SK-N-SH (cell line): ENCODE measurements around the gene RGS17. TPM values are rescaled to one million over a fixed set of nuclear protein-coding genes. Genes with fewer than 3 reads are reported as not detected.

ENCODE experiments used
- CTCF ChIA-PET: fragments of 300-600, 350-600 bp; formaldehyde crosslinking; extraction: SDS; loops from one replicate; lab custom pipeline; 2021; lab: Yijun Ruan, JAX
- POLR2A ChIA-PET: fragments of 350-600 bp; sonication (Branson Sonifier 250); formaldehyde crosslinking; extraction: SDS; loops from one replicate; lab custom pipeline; 2020; ENCODE audit warnings: antibody characterized with exemption, inconsistent platforms; lab: Yijun Ruan, JAX
- DNase-seq: peaks from one replicate; pipeline ENCODE4 v3.0.0; 2012
- H2AFZ ChIP-seq: fragments of 200-600 bp; sonication (generic); 2 replicates; pipeline ENCODE4 v1.8.1; 2016; ENCODE audit warnings: antibody characterized with exemption, mild to moderate bottlenecking, low read depth
- H3F3A ChIP-seq: fragments of 200-600 bp; sonication (generic); replicated peaks from 2 replicates; pipeline ENCODE3; 2016; ENCODE audit warnings: antibody characterized with exemption, mild to moderate bottlenecking; ENCODE audit not compliant: insufficient read depth
- H3K27ac ChIP-seq, 2 experiments: fragments of 200-500 bp in 1 of 2; fragments of 200-600 bp in 1 of 2; sonication (Bioruptor generic) in 1 of 2; sonication (generic), shearing (Covaris generic) in 1 of 2; 2 replicates each; pipeline versions ENCODE4 v1.5.1 to v1.6.1; 2014 to 2016; ENCODE audit warnings: low read depth in 2 of 2, inconsistent platforms in 1 of 2, low read length in 1 of 2, mild to moderate bottlenecking in 1 of 2, mixed read lengths in 1 of 2
- H3K27me3 ChIP-seq: fragments of 200-600 bp; sonication (generic), shearing (Covaris generic); 2 replicates; pipeline ENCODE4 v1.6.1; 2016; ENCODE audit warnings: mixed run types; ENCODE audit not compliant: insufficient read depth
- H3K36me3 ChIP-seq, 2 experiments: fragments of 200-500 bp in 1 of 2; fragments of 200-600 bp in 1 of 2; sonication (Bioruptor generic) in 1 of 2; sonication (generic) in 1 of 2; replicated peaks in 1 of 2; 2 replicates each; pipeline versions ENCODE3 to v1.5.1; 2014 to 2016; ENCODE audit warnings: low read length in 1 of 2, mild to moderate bottlenecking in 1 of 2; ENCODE audit not compliant: insufficient read depth in 2 of 2, control insufficient read depth in 1 of 2
- H3K4me1 ChIP-seq, 2 experiments: fragments of 200-500 bp in 1 of 2; fragments of 200-600 bp in 1 of 2; sonication (Bioruptor generic) in 1 of 2; sonication (generic), shearing (Covaris generic) in 1 of 2; 2 replicates each; pipeline versions ENCODE4 v1.5.1 to v1.6.1; 2014 to 2016; ENCODE audit warnings: low read depth in 1 of 2, low read length in 1 of 2, mixed run types in 1 of 2; ENCODE audit not compliant: insufficient read depth in 2 of 2, control insufficient read depth in 1 of 2
- H3K4me2 ChIP-seq: fragments of 200-600 bp; sonication (generic), shearing (Covaris generic); 2 replicates; pipeline ENCODE4 v1.6.1; 2017; ENCODE audit warnings: mixed run types
- H3K4me3 ChIP-seq, 2 experiments: fragments of 200-500 bp in 1 of 2; fragments of 200-600 bp in 1 of 2; sonication (Bioruptor generic) in 1 of 2; sonication (generic), shearing (Covaris generic) in 1 of 2; 2 replicates each; pipeline versions ENCODE4 v1.5.1 to v1.8.1; 2014 to 2016; ENCODE audit warnings: low read depth in 2 of 2, inconsistent platforms in 1 of 2, low read length in 1 of 2, mild to moderate bottlenecking in 1 of 2, mixed read lengths in 1 of 2, moderate library complexity in 1 of 2
- H3K79me2 ChIP-seq: fragments of 200-600 bp; sonication (generic); 2 replicates; pipeline ENCODE4 v1.8.1; 2017; ENCODE audit warnings: mild to moderate bottlenecking; ENCODE audit not compliant: insufficient read depth
- H3K9ac ChIP-seq: fragments of 200-600 bp; sonication (generic); 2 replicates; pipeline ENCODE4 v1.6.1; 2017; ENCODE audit warnings: mixed run types
- H3K9me2 ChIP-seq: fragments of 200-600 bp; sonication (generic); 2 replicates; pipeline ENCODE4 v1.6.1; 2017; ENCODE audit warnings: mixed run types
- H3K9me3 ChIP-seq: fragments of 200-600 bp; sonication (generic); 2 replicates; pipeline ENCODE4 v1.6.1; 2017; ENCODE audit warnings: mixed run types, mild to moderate bottlenecking, moderate library complexity
- H4K20me1 ChIP-seq: fragments of 200-600 bp; sonication (generic); 2 replicates; pipeline ENCODE4 v1.6.1; 2017; ENCODE audit warnings: mild to moderate bottlenecking, mixed run types; ENCODE audit not compliant: insufficient read depth
- CHD2 ChIP-seq: fragments of 150-350 bp; IDR thresholded peaks from 2 replicates; pipeline ENCODE4 v1.6.1; 2018; ENCODE audit warnings: low read length; ENCODE audit not compliant: partially characterized antibody
- FOXJ3 ChIP-seq: sonication (generic); formaldehyde crosslinking; IDR thresholded peaks from 2 replicates; pipeline ENCODE4 v1.5.1; 2020; ENCODE audit warnings: mild to moderate bottlenecking, missing genetic modification reagents
- FOXM1 ChIP-seq: IDR thresholded peaks from 2 replicates; pipeline ENCODE4 v1.4.0; 2012; ENCODE audit warnings: low read depth, mild to moderate bottlenecking
- GABPA ChIP-seq: IDR thresholded peaks from 2 replicates; pipeline ENCODE4 v1.4.0; 2012; ENCODE audit warnings: low read depth, mild to moderate bottlenecking
- GATA2 ChIP-seq: sonication (generic); formaldehyde crosslinking; IDR thresholded peaks from 2 replicates; pipeline ENCODE4 v1.5.0; 2020; ENCODE audit warnings: mild to moderate bottlenecking, missing genetic modification reagents
- JUND ChIP-seq: IDR thresholded peaks from 2 replicates; pipeline ENCODE4 v1.4.0; 2012
- MAX ChIP-seq: IDR thresholded peaks from 2 replicates; pipeline ENCODE4 v1.4.0; 2012; ENCODE audit warnings: low read depth
- MXI1 ChIP-seq: IDR thresholded peaks from 2 replicates; pipeline ENCODE4 v1.6.1; 2012; ENCODE audit warnings: mild to moderate bottlenecking, low read depth, low read length, improper control_type of control experiment
- NFIC ChIP-seq: IDR thresholded peaks from 2 replicates; pipeline ENCODE4 v1.4.0; 2012; ENCODE audit warnings: borderline replicate concordance
- NRF1 ChIP-seq: IDR thresholded peaks from 2 replicates; pipeline ENCODE4 v1.6.1; 2012; ENCODE audit warnings: low read depth, mild to moderate bottlenecking, low read length
- POLR2AphosphoS5 ChIP-seq: IDR thresholded peaks from 2 replicates; pipeline ENCODE4 v1.6.1; 2012; ENCODE audit warnings: low read depth, low read length
- RAD21 ChIP-seq: IDR thresholded peaks from 2 replicates; pipeline ENCODE4 v1.6.1; 2012; ENCODE audit warnings: mild to moderate bottlenecking, low read length
- RFX5 ChIP-seq: IDR thresholded peaks from 2 replicates; pipeline ENCODE4 v1.6.1; 2012; ENCODE audit warnings: mild to moderate bottlenecking, improper control_type of control experiment, low read length
- SIN3A ChIP-seq: IDR thresholded peaks from 2 replicates; pipeline ENCODE4 v1.6.1; 2012; ENCODE audit warnings: low read depth, mild to moderate bottlenecking, low read length, moderate library complexity, borderline replicate concordance
- SMC3 ChIP-seq: IDR thresholded peaks from 2 replicates; pipeline ENCODE4 v1.6.1; 2012; ENCODE audit warnings: low read depth, low read length, improper control_type of control experiment
- TCF12 ChIP-seq: IDR thresholded peaks from 2 replicates; pipeline ENCODE4 v1.4.0; 2012
- YY1 ChIP-seq: IDR thresholded peaks from 2 replicates; pipeline ENCODE4 v1.4.0; 2012; ENCODE audit warnings: low read depth, mild to moderate bottlenecking
- WGBS: methylation state at CpG from one replicate; pipeline ENCODE4 v1.1.6; 2017; ENCODE audit warnings: low lambda C conversion rate; 5-methylcytosine and 5-hydroxymethylcytosine counted together
- polyA plus RNA-seq, 3 experiments: library from polyadenylated mRNA; depleted of rRNA; stranded (reverse); fragments of >200 nt; gene quantifications; 2 replicates each; pipeline ENCODE4 v1.2.3, GENCODE V29; 2012
- TF ChIP-seq, protein P1 (sequence below): fragments of 150-350 bp; IDR thresholded peaks from 2 replicates; pipeline ENCODE4 v1.6.1; 2016; ENCODE audit warnings: mild to moderate bottlenecking, low read depth, low read length
- TF ChIP-seq, protein P2 (sequence below): IDR thresholded peaks from 2 replicates; pipeline ENCODE4 v1.4.0; 2012; ENCODE audit warnings: low read depth, borderline replicate concordance

Gene RGS17
- polyA plus RNA-seq, 1 of the 3 experiments (the other 2 are of a cell fraction): 1.4 TPM

DNA sequence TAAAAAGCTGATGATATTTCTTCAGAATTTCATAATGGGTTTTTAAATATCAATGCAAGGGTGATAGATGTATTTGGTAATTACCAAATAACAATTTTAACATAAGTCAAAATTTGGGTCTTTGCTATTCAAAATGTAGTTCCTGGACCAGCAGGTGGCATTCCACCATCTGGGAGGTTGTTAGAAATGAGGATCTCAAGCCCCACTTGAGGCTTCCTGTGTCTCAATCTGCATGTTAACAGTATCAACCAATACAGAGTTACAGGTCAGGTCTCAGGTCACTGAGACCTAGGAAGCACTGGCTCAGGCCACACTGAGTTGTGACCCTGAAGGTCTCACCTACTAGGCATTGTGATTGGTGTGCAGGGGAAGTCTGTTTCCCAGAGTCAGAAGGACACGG lies 71.3 kb downstream of the RGS17 start:
- no peak overlapping the region for H3K9ac ChIP-seq
- H3K79me2 ChIP-seq: no peaks in the 10 kb centered on the region
- no peaks in the 10 kb centered on the region for H3F3A ChIP-seq
- H3K4me3 ChIP-seq: no peak overlapping the region
- H3K4me2 ChIP-seq: no peak overlapping the region
- DNase-seq: no peak
- WGBS: 100% methylated on average over 1 of the region's 1 CpG
- peaks cover 0 to 3% of the 10 kb centered on the region in 2 experiments; a peak in 1 of 4 replicates for H3K4me1 ChIP-seq
- H3K9me2 ChIP-seq: no peaks in the 10 kb centered on the region
- ChIA-PET CTCF (no interaction called here), POLR2A (no interaction called here)
- H3K36me3 ChIP-seq: no peaks in the 10 kb centered on the region
- H3K27ac ChIP-seq: no peak overlapping the region; a peak in 1 of 4 replicates
- no peaks in the 10 kb centered on the region for H3K27me3 ChIP-seq
- H4K20me1 ChIP-seq: no peaks in the 10 kb centered on the region
- no peak for TF ChIP-seq NRF1
- TF ChIP-seq YY1: no peak
- TF ChIP-seq SIN3A: no peak
- peak; percentile 14; the same call in 1 of the 2 replicates for TF ChIP-seq RAD21
- no peaks in the 10 kb centered on the region for H3K9me3 ChIP-seq
- H2AFZ ChIP-seq: no peak overlapping the region

GRCh38 chr6:153059311-153059710 lies 71.8 kb downstream of the RGS17 start:
- ChIA-PET CTCF (no interaction called here), POLR2A (no interaction called here)
- Histone ChIP-seq H4K20me1 (no peaks in the 10 kb centered on the region), H3K9me2 (no peaks in the 10 kb centered on the region), H3K4me1 (peaks cover 0 to 3% of the 10 kb centered on the region in 2 experiments; a peak in 1 of 4 replicates), H3K27me3 (no peaks in the 10 kb centered on the region), H3K4me3 (no peak overlapping the region), H3K27ac (no peak overlapping the region), H3K79me2 (no peaks in the 10 kb centered on the region), H3F3A (no peaks in the 10 kb centered on the region), H3K9me3 (no peaks in the 10 kb centered on the region), H3K9ac (no peak overlapping the region), H3K4me2 (no peak overlapping the region), H2AFZ (no peak overlapping the region), H3K36me3 (no peaks in the 10 kb centered on the region)
- DNase-seq: no peak
- no peak for TF ChIP-seq JUND
- TF ChIP-seq, protein P1, sequence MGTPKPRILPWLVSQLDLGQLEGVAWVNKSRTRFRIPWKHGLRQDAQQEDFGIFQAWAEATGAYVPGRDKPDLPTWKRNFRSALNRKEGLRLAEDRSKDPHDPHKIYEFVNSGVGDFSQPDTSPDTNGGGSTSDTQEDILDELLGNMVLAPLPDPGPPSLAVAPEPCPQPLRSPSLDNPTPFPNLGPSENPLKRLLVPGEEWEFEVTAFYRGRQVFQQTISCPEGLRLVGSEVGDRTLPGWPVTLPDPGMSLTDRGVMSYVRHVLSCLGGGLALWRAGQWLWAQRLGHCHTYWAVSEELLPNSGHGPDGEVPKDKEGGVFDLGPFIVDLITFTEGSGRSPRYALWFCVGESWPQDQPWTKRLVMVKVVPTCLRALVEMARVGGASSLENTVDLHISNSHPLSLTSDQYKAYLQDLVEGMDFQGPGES: no peak
- no peak for TF ChIP-seq MAX
- no peak for TF ChIP-seq FOXM1
- TF ChIP-seq CHD2: no peak

- CTCF ChIA-PET: no interaction called here
- POLR2A ChIA-PET: no interaction called here
- 83% methylated on average over 4 of the region's 4 CpGs for WGBS
- Histone ChIP-seq H3K27ac (no peak overlapping the region), H3K9ac (no peak overlapping the region), H4K20me1 (no peaks in the 10 kb centered on the region), H3K36me3 (no peaks in the 10 kb centered on the region), H3K27me3 (no peaks in the 10 kb centered on the region), H3K4me3 (no peak overlapping the region), H3K4me1 (peaks cover 0 to 3% of the 10 kb centered on the region in 2 experiments; a peak in 1 of 4 replicates), H3K9me2 (no peaks in the 10 kb centered on the region), H3K79me2 (no peaks in the 10 kb centered on the region), H3F3A (no peaks in the 10 kb centered on the region), H3K4me2 (no peak overlapping the region), H2AFZ (no peak overlapping the region), H3K9me3 (no peaks in the 10 kb centered on the region)
- no peak for DNase-seq
- TF ChIP-seq NFIC (no peak), CHD2 (no peak), YY1 (no peak), TCF12 (no peak), FOXJ3 (CRISPR knock-in tag) (no peak), SMC3 (no peak), GATA2 (no peak), GABPA (no peak), RFX5 (no peak), POLR2AphosphoS5 (no peak), MXI1 (no peak)
- TF ChIP-seq, protein P2, sequence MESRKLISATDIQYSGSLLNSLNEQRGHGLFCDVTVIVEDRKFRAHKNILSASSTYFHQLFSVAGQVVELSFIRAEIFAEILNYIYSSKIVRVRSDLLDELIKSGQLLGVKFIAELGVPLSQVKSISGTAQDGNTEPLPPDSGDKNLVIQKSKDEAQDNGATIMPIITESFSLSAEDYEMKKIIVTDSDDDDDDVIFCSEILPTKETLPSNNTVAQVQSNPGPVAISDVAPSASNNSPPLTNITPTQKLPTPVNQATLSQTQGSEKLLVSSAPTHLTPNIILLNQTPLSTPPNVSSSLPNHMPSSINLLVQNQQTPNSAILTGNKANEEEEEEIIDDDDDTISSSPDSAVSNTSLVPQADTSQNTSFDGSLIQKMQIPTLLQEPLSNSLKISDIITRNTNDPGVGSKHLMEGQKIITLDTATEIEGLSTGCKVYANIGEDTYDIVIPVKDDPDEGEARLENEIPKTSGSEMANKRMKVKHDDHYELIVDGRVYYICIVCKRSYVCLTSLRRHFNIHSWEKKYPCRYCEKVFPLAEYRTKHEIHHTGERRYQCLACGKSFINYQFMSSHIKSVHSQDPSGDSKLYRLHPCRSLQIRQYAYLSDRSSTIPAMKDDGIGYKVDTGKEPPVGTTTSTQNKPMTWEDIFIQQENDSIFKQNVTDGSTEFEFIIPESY: no peak
Observed at GRCh38 chr6:153058909-153059308, 72.2 kb downstream of the RGS17 start.
